Jurkat, Clone E6-1 (cell line): ENCODE results near the gene RALY.
A peak's percentile ranks its signal among the peaks of the same experiment; 100 is the strongest.
"Not testable (repeated sequence)": the region's sequence is repeated elsewhere in the genome, so short reads cannot be mapped to it uniquely, and the experiment has no call there.

Experiments
- DNase-seq: peaks from one replicate; pipeline ENCODE4 v3.0.0-alpha.2; 2011; ENCODE audit warnings: low read depth, low spot score
- H3K4me3 ChIP-seq: 2 replicates; pipeline ENCODE4 v1.5.1; 2011; ENCODE audit warnings: mild to moderate bottlenecking, low read length, control low read depth, moderate library complexity

The RALY gene

DNA sequence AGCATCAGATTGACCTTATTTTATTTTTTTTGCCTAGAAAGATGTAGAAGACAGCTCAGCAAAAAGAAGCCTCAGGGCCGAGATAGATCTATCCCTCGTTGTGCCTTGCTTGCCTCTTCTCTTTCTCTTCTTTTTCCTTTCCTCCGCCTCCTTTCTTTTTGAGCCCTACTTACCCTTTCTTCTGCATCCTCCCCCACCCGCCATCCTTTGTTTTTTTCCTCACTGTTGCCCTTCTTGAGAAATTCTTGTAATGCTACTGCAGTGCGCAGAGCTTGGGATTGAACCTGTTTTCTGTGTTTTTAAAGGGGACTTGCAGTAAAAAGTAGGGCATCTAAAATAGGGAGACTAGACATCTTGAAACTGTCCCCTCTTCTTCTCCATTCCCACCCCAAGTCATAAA is 18.6 kb downstream of the RALY start:
- DNase-seq: no peak
- H3K4me3 ChIP-seq: no peak overlapping the region

GRCh38 chr20:34012735-34013134 is 19.0 kb downstream of the RALY start:
- no peak overlapping the region for H3K4me3 ChIP-seq
- no peak for DNase-seq

DNA sequence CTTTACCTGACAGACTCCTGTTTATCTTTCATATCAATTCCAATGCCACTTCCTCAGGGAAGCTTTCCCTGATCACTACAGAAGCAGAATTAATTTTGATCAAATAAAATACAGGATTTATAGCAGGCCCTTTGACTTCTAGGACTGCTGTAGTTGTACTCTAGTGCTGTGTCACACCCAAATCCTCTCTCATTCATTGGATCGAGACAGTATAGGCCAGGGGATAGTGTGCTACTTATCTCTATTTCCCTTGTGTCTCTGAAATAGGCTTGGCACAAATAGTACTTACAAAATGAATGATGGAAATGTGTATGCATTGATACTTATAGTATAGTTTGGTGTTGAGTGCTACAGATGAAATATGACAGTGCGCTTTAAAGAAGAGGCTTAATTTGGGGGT is 19.8 kb downstream of the RALY start:
- H3K4me3 ChIP-seq: no peak overlapping the region
- no peak for DNase-seq

GRCh38 chr20:34014878-34015277 is 21.2 kb downstream of the RALY start:
- no peak for DNase-seq
- no peak overlapping the region for H3K4me3 ChIP-seq

DNA sequence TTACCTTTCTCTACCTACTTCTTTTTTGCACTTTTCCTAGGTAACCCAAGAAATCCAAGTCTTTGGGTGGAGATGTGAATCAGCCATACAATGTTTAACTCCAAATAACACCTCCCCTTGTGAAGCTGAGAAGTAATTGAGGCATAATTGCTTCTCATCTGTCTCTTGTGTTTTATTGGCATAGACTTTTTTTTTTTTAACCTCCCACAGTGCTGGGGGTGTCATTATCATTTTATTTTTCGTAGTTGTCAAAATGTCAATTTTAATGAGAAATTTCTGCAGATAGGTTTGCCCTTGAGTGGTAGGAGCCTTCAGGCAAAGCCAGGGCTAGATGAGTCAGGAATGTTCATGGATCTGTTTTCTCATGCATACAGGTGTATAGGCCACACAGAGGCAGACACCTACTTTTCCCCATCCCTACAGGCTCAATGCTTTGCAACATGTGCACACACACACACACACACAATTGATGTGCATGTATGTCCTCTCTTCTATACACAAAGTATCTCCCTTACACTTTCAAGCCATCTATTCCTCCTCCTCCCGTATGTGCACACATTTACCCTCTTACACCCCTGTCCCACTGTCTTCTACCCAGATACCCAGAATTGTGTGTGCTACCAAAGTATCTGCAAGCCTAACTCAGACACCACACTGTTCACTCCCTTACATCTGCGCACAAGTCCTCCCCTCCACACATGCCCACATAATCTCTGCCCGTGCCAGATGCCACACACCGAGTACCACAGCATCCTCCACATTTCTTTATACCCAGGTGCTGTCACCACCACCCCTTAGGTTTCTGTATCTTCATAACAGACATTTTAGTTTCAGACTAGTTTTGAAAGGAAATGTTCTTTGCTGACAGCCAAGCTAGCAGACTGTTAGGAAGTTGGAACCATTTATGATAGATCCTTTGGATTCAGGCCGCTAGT is 22.0 kb downstream of the RALY start:
- H3K4me3 ChIP-seq: no peak overlapping the region
- peak; percentile 86 for DNase-seq

- H3K4me3 ChIP-seq: no peak overlapping the region
- DNase-seq: no peak
Observed at GRCh38 chr20:34016736-34017135, 23.0 kb downstream of the RALY start.

DNA sequence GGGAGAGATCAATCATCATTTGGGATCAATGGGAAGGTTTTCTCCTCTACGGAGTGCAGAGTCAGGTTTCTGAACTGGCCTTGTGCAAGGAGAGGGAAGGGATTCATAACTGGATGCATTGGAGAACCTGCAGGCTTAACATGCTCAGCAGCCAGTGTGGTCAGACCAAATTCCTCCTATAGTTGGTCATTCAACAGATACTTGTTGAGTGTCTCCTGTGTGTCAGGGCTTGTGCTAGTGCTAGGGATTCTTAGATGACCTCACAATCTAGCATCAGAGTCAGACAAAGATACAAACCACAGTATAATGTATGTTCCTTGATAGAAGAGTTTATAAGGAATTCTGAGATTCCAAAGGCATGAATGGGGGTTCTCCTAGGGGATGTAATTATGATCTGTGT is 23.9 kb downstream of the RALY start:
- DNase-seq: no peak
- H3K4me3 ChIP-seq: no peak overlapping the region

DNA sequence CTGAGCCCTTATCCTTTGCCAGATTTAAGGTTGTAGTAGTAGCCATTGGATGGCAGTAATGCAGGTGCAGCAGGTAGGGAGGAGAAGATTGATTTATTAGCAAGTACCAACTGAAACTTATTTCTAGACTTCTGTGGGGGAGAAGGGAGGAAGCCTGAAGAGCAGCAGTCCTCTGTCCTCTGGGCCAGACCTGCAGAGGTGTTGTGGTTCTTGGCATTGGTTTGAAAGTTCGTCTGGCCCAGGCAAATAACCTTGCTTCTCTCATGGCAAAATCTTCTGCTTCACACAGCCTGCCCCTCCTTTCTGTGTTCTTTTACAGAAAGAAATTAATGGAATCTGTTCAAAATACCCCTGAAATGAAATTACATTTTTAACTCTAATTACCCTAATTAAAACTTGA is 24.5 kb downstream of the RALY start:
- DNase-seq: no peak
- H3K4me3 ChIP-seq: no peak overlapping the region

DNA sequence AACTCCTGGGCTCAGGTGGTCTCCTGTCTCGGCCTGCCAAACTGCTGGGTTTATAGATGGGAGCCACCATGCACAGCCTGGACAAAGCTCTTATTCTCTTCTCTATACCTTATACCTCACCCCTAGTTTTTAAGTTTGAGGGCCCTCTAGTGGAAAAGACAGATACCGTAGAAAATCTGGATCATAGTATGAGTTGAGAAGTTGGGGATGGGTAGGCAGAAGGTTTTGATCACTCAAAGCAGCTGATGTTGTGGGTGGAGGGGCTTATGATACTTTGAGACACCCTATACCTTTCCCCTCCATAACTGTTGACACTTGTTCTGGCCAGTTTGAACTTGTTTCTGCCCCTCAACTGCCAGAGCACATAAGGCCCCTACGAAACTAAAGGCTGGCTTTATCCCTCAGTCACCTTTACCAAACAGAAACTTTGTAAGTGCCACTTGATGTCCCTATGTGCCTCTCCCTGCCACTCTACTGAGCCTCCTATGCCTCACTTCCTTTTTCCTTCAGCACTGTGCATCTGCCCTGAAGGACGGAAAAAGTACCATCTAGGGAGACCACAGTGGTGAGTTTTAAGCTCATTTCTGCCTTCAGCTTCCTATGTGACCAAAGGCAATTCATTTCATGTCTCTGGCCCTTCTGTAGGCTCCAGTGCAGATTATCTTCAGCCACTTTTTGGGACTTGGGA is 28.6 kb downstream of the RALY start:
- H3K4me3 ChIP-seq: no peak overlapping the region
- DNase-seq: peak; percentile 38

DNA sequence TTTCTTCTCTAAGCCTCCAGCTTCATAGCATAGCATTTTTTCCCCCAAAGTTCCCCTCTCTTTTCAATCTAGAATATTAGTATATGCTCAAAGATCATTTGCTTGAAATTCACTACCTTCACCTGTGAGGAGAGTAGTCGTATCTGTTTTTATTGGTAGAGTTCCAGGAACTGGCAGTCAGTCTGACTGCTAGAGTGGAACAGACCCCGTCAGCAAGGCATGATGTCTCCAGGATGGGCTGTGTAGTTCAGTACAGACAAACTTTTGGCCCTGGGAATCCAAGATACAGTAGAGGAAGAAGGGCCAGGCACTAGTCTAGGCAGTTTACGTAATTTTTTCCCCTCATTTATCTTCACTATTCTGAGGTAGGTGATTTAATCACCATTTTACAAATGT is 29.1 kb downstream of the RALY start:
- H3K4me3 ChIP-seq: no peak overlapping the region
- no peak for DNase-seq

GRCh38 chr20:34023937-34024722 is 30.4 kb downstream of the RALY start:
- H3K4me3 ChIP-seq: no peak overlapping the region
- no peak for DNase-seq

- no peak for DNase-seq
- no peak overlapping the region for H3K4me3 ChIP-seq
Observed at GRCh38 chr20:34024723-34025351, 31.1 kb downstream of the RALY start.

DNA sequence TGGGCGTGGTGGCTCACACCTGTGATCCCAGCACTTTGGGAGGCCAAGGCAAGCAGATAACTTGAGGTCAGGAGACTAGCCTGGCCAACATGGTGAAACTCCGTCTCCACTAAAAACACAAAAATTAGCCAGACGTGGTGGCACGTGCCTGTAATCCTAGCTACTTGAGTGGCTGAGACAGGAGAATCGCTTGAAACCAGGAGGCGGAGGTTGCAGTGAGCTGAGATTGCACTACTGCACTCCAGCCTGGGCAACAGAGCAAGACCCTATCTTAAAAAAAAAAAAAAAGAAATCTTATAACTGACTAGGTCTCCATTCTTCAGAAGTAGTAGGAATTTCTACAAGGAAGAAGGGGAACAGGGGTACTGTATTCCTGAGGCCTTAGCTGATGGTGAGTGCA is 34.3 kb downstream of the RALY start:
- H3K4me3 ChIP-seq, DNase-seq: not testable (repeated sequence)

DNA sequence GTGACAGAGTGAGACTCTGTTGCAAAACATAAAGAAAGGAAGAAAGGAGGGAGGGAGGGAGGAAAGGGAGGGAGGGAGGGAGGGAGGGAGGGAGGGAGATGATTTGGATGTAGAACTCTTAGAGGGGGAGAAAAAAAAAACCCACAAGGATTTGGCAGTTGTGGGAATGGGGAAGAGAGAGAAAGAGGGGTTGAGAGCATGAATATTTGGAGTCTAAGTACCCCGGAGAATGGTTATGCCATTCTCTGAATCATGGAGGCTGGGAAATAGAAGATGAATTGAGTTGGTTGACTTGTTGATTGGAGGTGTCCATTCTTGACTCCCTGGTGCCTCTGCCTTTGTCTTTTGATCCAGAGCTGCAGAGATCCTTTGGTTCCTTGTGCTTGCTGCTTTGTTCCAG is 35.7 kb downstream of the RALY start:
- H3K4me3 ChIP-seq: no peak overlapping the region
- DNase-seq: no peak

- no peak for DNase-seq
- no peak overlapping the region for H3K4me3 ChIP-seq
Observed at GRCh38 chr20:34030456-34030855, 36.7 kb downstream of the RALY start.

DNA sequence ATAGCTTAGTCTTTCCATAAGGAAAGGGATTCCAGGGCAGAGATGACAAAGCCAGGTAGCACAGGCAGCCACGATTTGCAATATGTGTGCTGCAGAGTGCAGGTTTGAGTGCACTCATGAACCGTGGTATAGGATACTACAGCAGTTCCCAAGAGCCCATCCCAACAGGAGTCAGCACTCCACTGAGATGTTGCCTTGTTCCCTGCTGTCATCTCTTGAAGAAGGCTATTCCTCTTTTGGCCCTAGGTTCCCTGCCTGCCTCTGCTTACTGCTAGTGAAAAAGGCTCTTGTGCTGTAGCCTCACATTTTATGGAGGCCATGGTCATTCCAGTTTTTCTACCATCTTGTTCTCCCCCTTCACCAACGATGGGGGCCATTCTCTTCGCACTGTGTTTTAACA is 40.2 kb downstream of the RALY start:
- no peak overlapping the region for H3K4me3 ChIP-seq
- DNase-seq: no peak

GRCh38 chr20:34037121-34037520 is 43.4 kb downstream of the RALY start:
- no peak for DNase-seq
- no peak overlapping the region for H3K4me3 ChIP-seq

DNA sequence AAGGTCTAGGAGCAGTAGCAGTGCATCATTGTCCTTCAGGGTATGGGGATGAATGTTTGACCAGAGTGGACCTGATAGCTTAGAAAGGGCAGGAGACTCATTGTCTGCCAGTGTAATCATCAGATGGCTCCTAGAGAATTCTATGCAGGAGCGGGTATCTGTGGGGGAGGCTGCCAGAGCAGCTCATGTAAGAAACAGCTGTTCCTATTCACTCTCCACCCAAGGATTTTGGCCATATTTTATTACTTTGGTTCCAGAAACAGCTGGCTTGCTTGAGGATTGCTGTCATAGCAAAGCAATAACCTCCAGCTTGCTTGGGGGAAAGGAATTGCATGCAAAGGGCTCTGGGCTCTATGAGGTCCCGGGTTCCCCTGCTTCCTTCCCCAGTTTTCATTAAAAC is 44.1 kb downstream of the RALY start:
- DNase-seq: no peak
- H3K4me3 ChIP-seq: no peak overlapping the region

GRCh38 chr20:34040300-34040995 is 46.7 kb downstream of the RALY start:
- no peak overlapping the region for H3K4me3 ChIP-seq
- DNase-seq: no peak
